ENCODE data around the gene CDCA7. TPM values are rescaled to one million over a fixed set of nuclear protein-coding genes. Genes with fewer than 3 reads are reported as not detected.

CDCA7 gene
- total RNA-seq, 1 donor from 2014 or later: 13.0 TPM

DNA sequence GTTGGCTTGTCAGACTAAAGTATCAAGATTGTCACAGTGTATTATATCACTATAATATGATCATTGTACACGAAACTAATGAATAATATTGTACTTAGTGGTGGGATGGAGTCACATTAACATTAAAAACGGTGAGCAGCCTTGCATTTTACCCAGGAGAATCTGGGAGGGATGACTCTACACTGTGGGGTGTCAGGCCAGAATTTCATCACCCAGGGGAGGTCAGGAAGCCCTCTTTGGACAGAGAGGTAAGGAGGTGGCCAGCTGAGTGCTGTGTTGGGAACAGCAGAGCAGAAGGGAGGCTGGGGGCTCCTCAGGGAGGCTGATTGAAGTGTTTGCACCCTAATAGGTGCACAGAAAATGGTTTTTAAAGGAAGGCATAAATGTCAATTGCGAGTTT is 33.0 kb downstream of the CDCA7 start:
- Mint-ChIP-seq H3K9me3 (ENCODE audit: unreplicated experiment) (no peaks in the 10 kb centered on the region), H3K27ac (ENCODE audit: unreplicated experiment) (no peak overlapping the region), H3K27me3 (ENCODE audit: unreplicated experiment) (no peaks in the 10 kb centered on the region), H3K4me3 (ENCODE audit: unreplicated experiment) (no peak overlapping the region), H3K4me1 (ENCODE audit: unreplicated experiment) (no peaks in the 10 kb centered on the region), H3K36me3 (ENCODE audit: low read depth, unreplicated experiment) (no peaks in the 10 kb centered on the region)
- TF ChIP-seq, protein P1, sequence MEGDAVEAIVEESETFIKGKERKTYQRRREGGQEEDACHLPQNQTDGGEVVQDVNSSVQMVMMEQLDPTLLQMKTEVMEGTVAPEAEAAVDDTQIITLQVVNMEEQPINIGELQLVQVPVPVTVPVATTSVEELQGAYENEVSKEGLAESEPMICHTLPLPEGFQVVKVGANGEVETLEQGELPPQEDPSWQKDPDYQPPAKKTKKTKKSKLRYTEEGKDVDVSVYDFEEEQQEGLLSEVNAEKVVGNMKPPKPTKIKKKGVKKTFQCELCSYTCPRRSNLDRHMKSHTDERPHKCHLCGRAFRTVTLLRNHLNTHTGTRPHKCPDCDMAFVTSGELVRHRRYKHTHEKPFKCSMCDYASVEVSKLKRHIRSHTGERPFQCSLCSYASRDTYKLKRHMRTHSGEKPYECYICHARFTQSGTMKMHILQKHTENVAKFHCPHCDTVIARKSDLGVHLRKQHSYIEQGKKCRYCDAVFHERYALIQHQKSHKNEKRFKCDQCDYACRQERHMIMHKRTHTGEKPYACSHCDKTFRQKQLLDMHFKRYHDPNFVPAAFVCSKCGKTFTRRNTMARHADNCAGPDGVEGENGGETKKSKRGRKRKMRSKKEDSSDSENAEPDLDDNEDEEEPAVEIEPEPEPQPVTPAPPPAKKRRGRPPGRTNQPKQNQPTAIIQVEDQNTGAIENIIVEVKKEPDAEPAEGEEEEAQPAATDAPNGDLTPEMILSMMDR (IDR thresholded peaks at IDR 0.05; ENCODE audit: unreplicated experiment): no peak
- no peak for DNase-seq (ENCODE audit: low spot score)

DNA sequence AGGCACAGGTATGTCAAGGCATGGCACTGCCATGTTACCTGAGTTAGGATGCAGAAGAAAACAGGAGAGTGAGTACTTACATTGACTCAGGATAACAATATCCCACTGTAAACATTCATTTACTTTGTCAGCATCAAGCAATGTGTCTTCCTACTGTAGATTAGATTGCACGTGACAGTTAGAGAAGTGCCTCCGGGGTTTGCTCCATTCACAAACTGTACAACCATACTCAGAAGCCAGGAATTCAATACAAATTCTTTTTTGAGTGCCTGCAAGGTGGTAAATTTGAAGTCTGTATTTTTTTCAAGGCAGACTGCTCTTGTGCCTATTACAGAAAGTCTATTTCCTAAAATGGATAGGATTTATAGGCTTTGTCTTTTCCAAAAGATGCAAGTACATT is 34.1 kb downstream of the CDCA7 start:
- Mint-ChIP-seq H3K9me3 (ENCODE audit: unreplicated experiment) (no peaks in the 10 kb centered on the region), H3K36me3 (ENCODE audit: low read depth, unreplicated experiment) (no peaks in the 10 kb centered on the region), H3K27ac (ENCODE audit: unreplicated experiment) (no peak overlapping the region), H3K4me3 (ENCODE audit: unreplicated experiment) (no peak overlapping the region), H3K27me3 (ENCODE audit: unreplicated experiment) (no peaks in the 10 kb centered on the region), H3K4me1 (ENCODE audit: unreplicated experiment) (no peaks in the 10 kb centered on the region)
- DNase-seq (ENCODE audit: low spot score): no peak
- TF ChIP-seq, protein P1 (IDR thresholded peaks at IDR 0.05; ENCODE audit: unreplicated experiment): no peak

DNA sequence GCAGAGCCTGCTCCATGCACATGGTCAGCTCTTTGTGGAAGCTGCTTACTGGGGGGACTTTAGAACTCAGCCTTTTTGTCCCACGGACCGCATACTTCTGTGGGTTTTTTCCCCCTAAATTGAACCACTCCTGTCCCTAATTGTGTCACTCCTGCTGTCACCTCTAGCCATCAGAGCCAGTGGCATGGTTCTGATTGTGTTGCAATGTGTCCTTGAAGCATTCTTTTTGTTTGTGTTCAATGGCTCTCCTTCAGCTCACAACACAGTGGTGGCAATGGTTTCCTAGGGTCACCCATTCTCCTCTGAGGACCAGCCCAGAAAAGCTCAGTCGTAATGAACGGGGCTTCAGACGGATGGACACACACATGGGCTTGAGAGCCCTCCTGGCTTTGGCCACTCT is 35.4 kb downstream of the CDCA7 start:
- no peaks in the 10 kb centered on the region for H3K36me3 Mint-ChIP-seq (ENCODE audit: low read depth, unreplicated experiment)
- TF ChIP-seq, protein P1 (IDR thresholded peaks at IDR 0.05; ENCODE audit: unreplicated experiment): no peak
- no peak for DNase-seq (ENCODE audit: low spot score)
- no peak overlapping the region for H3K4me3 Mint-ChIP-seq (ENCODE audit: unreplicated experiment)
- H3K27me3 Mint-ChIP-seq (ENCODE audit: unreplicated experiment): no peaks in the 10 kb centered on the region
- H3K4me1 Mint-ChIP-seq (ENCODE audit: unreplicated experiment): no peaks in the 10 kb centered on the region
- H3K9me3 Mint-ChIP-seq (ENCODE audit: unreplicated experiment): no peaks in the 10 kb centered on the region
- no peak overlapping the region for H3K27ac Mint-ChIP-seq (ENCODE audit: unreplicated experiment)

DNA sequence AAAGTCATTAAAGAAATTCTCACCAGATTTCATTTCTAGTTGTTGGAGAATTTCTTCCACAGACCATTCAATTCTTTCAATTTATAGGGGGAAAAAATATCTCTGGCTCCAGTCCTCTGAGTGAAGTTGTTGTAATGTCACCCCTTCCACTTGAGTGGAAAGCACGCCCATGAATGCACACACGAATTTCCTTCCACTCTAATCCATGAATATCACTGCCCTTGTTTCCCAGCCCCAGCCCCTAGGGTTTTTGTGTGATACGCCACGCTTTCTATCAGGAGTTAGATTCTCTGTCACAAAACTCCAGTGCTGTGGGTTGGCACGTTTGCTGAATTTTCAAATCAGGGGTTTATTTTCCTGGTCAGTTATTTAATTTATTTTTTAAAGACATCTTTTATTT is 38.1 kb downstream of the CDCA7 start:
- H3K36me3 Mint-ChIP-seq (ENCODE audit: low read depth, unreplicated experiment): no peaks in the 10 kb centered on the region
- no peaks in the 10 kb centered on the region for H3K9me3 Mint-ChIP-seq (ENCODE audit: unreplicated experiment)
- DNase-seq (ENCODE audit: low spot score): no peak
- no peak overlapping the region for H3K27ac Mint-ChIP-seq (ENCODE audit: unreplicated experiment)
- TF ChIP-seq, protein P1 (IDR thresholded peaks at IDR 0.05; ENCODE audit: unreplicated experiment): no peak
- H3K4me1 Mint-ChIP-seq (ENCODE audit: unreplicated experiment): no peaks in the 10 kb centered on the region
- peaks cover 3% of the 10 kb centered on the region for H3K27me3 Mint-ChIP-seq (ENCODE audit: unreplicated experiment)
- H3K4me3 Mint-ChIP-seq (ENCODE audit: unreplicated experiment): no peak overlapping the region

DNA sequence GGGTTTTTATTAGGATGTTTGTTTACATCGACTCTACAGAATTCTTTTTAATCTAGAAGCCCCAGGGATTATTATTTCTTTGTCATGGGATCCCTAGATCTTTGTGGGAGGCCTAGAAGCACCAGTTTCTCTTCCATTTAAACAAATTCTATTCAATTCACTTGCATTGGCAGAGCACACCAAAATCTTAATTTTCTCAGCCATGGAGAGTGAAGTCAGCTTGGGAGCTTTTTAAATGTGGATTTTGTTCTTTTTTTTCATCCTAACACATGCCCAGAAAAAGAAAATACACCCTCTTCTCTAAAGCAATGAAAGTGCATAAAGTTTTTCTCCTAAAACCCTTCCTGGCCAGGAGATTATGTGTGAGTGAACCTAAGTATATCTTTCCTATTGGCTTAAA is 38.5 kb downstream of the CDCA7 start:
- Mint-ChIP-seq H3K4me1 (ENCODE audit: unreplicated experiment) (no peaks in the 10 kb centered on the region), H3K27ac (ENCODE audit: unreplicated experiment) (no peak overlapping the region), H3K4me3 (ENCODE audit: unreplicated experiment) (no peak overlapping the region), H3K9me3 (ENCODE audit: unreplicated experiment) (no peaks in the 10 kb centered on the region), H3K27me3 (ENCODE audit: unreplicated experiment) (peaks cover 3% of the 10 kb centered on the region), H3K36me3 (ENCODE audit: low read depth, unreplicated experiment) (no peaks in the 10 kb centered on the region)
- TF ChIP-seq, protein P1 (IDR thresholded peaks at IDR 0.05; ENCODE audit: unreplicated experiment): no peak
- no peak for DNase-seq (ENCODE audit: low spot score)

Data from endothelial cell (in vitro differentiated cells).